GM12878 (cell line): Measurements from ENCODE around the gene ACBD5. TPM values are rescaled to one million over a fixed set of nuclear protein-coding genes. Genes with fewer than 3 reads are reported as not detected.

ENCODE experiments used
- ATAC-seq: fragments of 200-7000 bp; cut with Tn5 transposase; 3 replicates; pipeline ENCODE4 v1.9.1; 2020; ENCODE audit warnings: mild to moderate bottlenecking, moderate library complexity
- BruUV-seq: library from RNA; stranded (reverse); fragments of 400-500 nt; replicated peaks from 2 replicates; lab custom pipeline; 2021; lab: Mats Ljungman, UMichigan
- CTCF ChIA-PET: fragments of 300-600 bp; sonication (Branson Sonifier 250); formaldehyde crosslinking; extraction: SDS; loops from one replicate; lab custom pipeline; 2021; ENCODE audit warnings: inconsistent platforms; lab: Yijun Ruan, JAX
- POLR2A ChIA-PET: fragments of 350-600 bp; formaldehyde crosslinking; extraction: SDS; loops from one replicate; lab custom pipeline; 2021; ENCODE audit warnings: inconsistent platforms; lab: Charles Lee
- RAD21 ChIA-PET: fragments of 300-600 bp; sonication (Branson Sonifier 250); formaldehyde crosslinking; loops from one replicate; lab custom pipeline; 2023; ENCODE audit warnings: antibody characterized with exemption; ENCODE audit not compliant: unreplicated experiment; lab: Charles Lee
- SMC1A ChIA-PET: fragments of 300-600 bp; sonication (Branson Sonifier 250); formaldehyde crosslinking; loops from one replicate; lab custom pipeline; 2023; ENCODE audit not compliant: unreplicated experiment, uncharacterized antibody; lab: Charles Lee
- DNase-seq: peaks from one replicate; pipeline ENCODE4 v3.0.0-alpha.2; 2011; ENCODE audit warnings: low read depth, low spot score
- FAIRE-seq: peaks from 3 replicates; lab custom pipeline; 2011; peaks lifted over from hg19 to GRCh38; lab: Jason Lieb, UNC
- H2AFZ ChIP-seq: 2 replicates; pipeline ENCODE4 v1.6.0; 2011; ENCODE audit warnings: low read depth, low read length, control low read depth; ENCODE audit not compliant: control insufficient read depth
- H3K27ac ChIP-seq: 2 replicates; pipeline ENCODE4 v1.5.1; 2011; ENCODE audit warnings: control low read depth; ENCODE audit not compliant: control insufficient read depth, insufficient read depth
- H3K27me3 ChIP-seq, 2 experiments: replicated peaks in 1 of 2; 2 replicates each; pipeline versions ENCODE4 v1.6.0 to v1.6.1; 2011; ENCODE audit warnings: low read length in 1 of 2; ENCODE audit not compliant: control insufficient read depth in 2 of 2, insufficient read depth in 2 of 2
- H3K36me3 ChIP-seq, 2 experiments: 2 replicates each; pipeline ENCODE4 v1.5.1; 2011; ENCODE audit warnings: low read length in 1 of 2; ENCODE audit not compliant: control insufficient read depth in 2 of 2, insufficient read depth in 2 of 2
- H3K4me1 ChIP-seq: 2 replicates; pipeline ENCODE4 v1.6.1; 2011; ENCODE audit warnings: mild to moderate bottlenecking, low read length, moderate library complexity, mixed read lengths; ENCODE audit not compliant: control insufficient read depth, insufficient read depth
- H3K4me2 ChIP-seq: 2 replicates; pipeline ENCODE4 v1.6.0; 2011; ENCODE audit warnings: control low read depth; ENCODE audit not compliant: control insufficient read depth, insufficient read depth
- H3K4me3 ChIP-seq: fragments of 200-600 bp; sonication (generic); 2 replicates; pipeline ENCODE4 v1.5.1; 2016
- H3K79me2 ChIP-seq: 2 replicates; pipeline ENCODE4 v1.6.0; 2011; ENCODE audit warnings: low read length; ENCODE audit not compliant: control insufficient read depth, insufficient read depth
- H3K9ac ChIP-seq: 2 replicates; pipeline ENCODE4 v1.8.0; 2011; ENCODE audit warnings: low read length, control low read depth, mixed read lengths; ENCODE audit not compliant: control insufficient read depth, insufficient read depth
- H3K9me3 ChIP-seq: replicated peaks from 3 replicates; pipeline ENCODE4 v1.5.1; 2011; ENCODE audit warnings: mild to moderate bottlenecking, low read length; ENCODE audit not compliant: control insufficient read depth, insufficient read depth
- H4K20me1 ChIP-seq: 2 replicates; pipeline ENCODE4 v1.6.0; 2011; ENCODE audit not compliant: control insufficient read depth, insufficient read depth
- BHLHE40 ChIP-seq, 2 experiments: fragments of 450-650 bp in 1 of 2; IDR thresholded peaks; 2 replicates each; pipeline ENCODE4 v1.6.1; 2011 to 2017; ENCODE audit warnings: low read depth in 2 of 2, borderline replicate concordance in 1 of 2, improper control_type of control experiment in 1 of 2, low read length in 1 of 2, mild to moderate bottlenecking in 1 of 2
- EED ChIP-seq: sonication (generic); IDR thresholded peaks from 2 replicates; pipeline ENCODE4 v1.6.1; 2016; ENCODE audit warnings: antibody characterized with exemption, low read depth
- JUNB ChIP-seq: IDR thresholded peaks from 2 replicates; pipeline ENCODE4 v1.6.1; 2016; ENCODE audit warnings: antibody characterized with exemption, mild to moderate bottlenecking
- NFYA ChIP-seq: IDR thresholded peaks from 2 replicates; pipeline ENCODE4 v1.6.1; 2011; ENCODE audit warnings: low read depth, mild to moderate bottlenecking, low read length, improper control_type of control experiment, borderline replicate concordance
- WGBS: methylation state at CpG from one replicate; pipeline ENCODE4 v1.1.6; 2016; ENCODE audit warnings: low lambda C conversion rate; ENCODE audit not compliant: insufficient replicate concordance, insufficient coverage; ENCODE audit errors: missing lambda C conversion rate; 5-methylcytosine and 5-hydroxymethylcytosine counted together
- in situ Hi-C: fragments of 300-500 bp; cut with MboI; formaldehyde crosslinking; loops from 9 replicates; pipeline ENCODE4 v1.14.3; 2018; ENCODE audit warnings: mixed read lengths
- intact Hi-C: fragments of 100-400 bp; cut with micrococcal nuclease; formaldehyde crosslinking; loops from one replicate; pipeline ENCODE4 v1.14.2; 2022; ENCODE audit not compliant: unreplicated experiment
- polyA plus RNA-seq, 11 experiments: library from polyadenylated mRNA; depleted of rRNA in 4 of 11; unstranded in 6 of 11; stranded (reverse) in 5 of 11; fragments of >200 nt; fragmentation: Nextera tagmentation in 4 of 11; fragmentation: Illumina TruSeq in 1 of 11; extraction: Ambion mirVana in 4 of 11; extraction: Trizol in 1 of 11; gene quantifications; 1 replicate in 1 of 11; 2 replicates in 10 of 11; pipeline versions ENCODE4 v1.2.1 to v1.2.3, GENCODE V29; 2011 to 2016; ENCODE audit warnings: inconsistent platforms in 2 of 11, missing spikeins in 2 of 11, low read depth in 1 of 11
- total RNA-seq, 4 experiments: library from RNA; depleted of rRNA in 3 of 4; stranded (reverse); fragments of >200 nt in 3 of 4; fragmentation: Illumina TruSeq in 1 of 4; extraction: Trizol in 1 of 4; gene quantifications; 2 replicates each; pipeline versions ENCODE4 v1.2.1 to v1.2.3, GENCODE V29; 2013 to 2021
- TF ChIP-seq, protein P1 (sequence below): fragments of 450-650 bp; IDR thresholded peaks from 2 replicates; pipeline ENCODE4 v1.6.1; 2017; ENCODE audit warnings: mild to moderate bottlenecking, moderate library complexity

ACBD5 gene
- total and polyA plus RNA-seq, 10 of the 15 experiments (the other 5 are each of a cell fraction or from before 2014, with no cell fraction given) = 2.4 to 22.3 (median 12.4) TPM

DNA sequence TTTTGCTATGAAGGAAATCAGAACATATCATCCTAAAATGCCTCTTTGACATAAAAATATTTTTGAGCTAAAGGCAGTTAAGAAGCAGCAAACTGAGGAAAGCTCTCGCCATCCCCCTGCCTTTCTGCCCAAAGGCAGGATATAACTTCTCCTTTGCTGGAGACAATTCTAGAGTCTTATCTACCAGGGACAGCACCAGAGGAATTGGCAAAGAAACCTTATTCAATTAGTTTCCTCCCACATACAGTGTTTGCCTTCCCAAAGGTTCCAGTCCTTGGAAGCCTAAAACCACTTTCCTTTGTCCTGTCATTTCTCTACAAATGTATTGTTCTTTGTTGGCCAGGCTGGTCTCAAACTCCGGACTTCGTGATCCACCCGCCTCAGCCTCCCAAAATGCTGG, 51.7 kb downstream of the ACBD5 start (continued):
- TF ChIP-seq, protein P1, sequence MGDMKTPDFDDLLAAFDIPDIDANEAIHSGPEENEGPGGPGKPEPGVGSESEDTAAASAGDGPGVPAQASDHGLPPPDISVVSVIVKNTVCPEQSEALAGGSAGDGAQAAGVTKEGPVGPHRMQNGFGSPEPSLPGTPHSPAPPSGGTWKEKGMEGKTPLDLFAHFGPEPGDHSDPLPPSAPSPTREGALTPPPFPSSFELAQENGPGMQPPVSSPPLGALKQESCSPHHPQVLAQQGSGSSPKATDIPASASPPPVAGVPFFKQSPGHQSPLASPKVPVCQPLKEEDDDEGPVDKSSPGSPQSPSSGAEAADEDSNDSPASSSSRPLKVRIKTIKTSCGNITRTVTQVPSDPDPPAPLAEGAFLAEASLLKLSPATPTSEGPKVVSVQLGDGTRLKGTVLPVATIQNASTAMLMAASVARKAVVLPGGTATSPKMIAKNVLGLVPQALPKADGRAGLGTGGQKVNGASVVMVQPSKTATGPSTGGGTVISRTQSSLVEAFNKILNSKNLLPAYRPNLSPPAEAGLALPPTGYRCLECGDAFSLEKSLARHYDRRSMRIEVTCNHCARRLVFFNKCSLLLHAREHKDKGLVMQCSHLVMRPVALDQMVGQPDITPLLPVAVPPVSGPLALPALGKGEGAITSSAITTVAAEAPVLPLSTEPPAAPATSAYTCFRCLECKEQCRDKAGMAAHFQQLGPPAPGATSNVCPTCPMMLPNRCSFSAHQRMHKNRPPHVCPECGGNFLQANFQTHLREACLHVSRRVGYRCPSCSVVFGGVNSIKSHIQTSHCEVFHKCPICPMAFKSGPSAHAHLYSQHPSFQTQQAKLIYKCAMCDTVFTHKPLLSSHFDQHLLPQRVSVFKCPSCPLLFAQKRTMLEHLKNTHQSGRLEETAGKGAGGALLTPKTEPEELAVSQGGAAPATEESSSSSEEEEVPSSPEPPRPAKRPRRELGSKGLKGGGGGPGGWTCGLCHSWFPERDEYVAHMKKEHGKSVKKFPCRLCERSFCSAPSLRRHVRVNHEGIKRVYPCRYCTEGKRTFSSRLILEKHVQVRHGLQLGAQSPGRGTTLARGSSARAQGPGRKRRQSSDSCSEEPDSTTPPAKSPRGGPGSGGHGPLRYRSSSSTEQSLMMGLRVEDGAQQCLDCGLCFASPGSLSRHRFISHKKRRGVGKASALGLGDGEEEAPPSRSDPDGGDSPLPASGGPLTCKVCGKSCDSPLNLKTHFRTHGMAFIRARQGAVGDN = no peak

- RAD21 ChIA-PET = no interaction called here
- Histone ChIP-seq H3K9me3 (no peaks in the 10 kb centered on the region), H3K4me3 (no peak overlapping the region), H3K4me2 (no peak overlapping the region), H3K36me3 (peaks cover 0 to 17% of the 10 kb centered on the region in 2 experiments; a peak in 2 of 4 replicates), H3K9ac (no peak overlapping the region), H3K27me3 (no peaks in the 10 kb centered on the region), H4K20me1 (no peaks in the 10 kb centered on the region), H2AFZ (no peak overlapping the region), H3K79me2 (no peaks in the 10 kb centered on the region), H3K27ac (no peak overlapping the region), H3K4me1 (no peaks in the 10 kb centered on the region)
- SMC1A ChIA-PET = interaction anchor here (0.8 to 1.1 kb wide), 2 partner anchors 14 to 34 kb away, joined by 3 to 4 read pairs; no protein-coding TSS in a partner anchor
- in situ Hi-C loops (no loop called here), intact Hi-C loops (no loop called here)
- POLR2A ChIA-PET = no interaction called here
- FAIRE-seq (no peak), DNase-seq (no peak), ATAC-seq (no peak)
- no TSS peak for BruUV-seq
- WGBS = 100% methylated on average over 1 of the region's 1 CpG
- CTCF ChIA-PET = interaction anchor here (1.0 kb wide), 2 partner anchors 11 to 172 kb away, joined by 3 to 4 read pairs; no protein-coding TSS in a partner anchor
- no peak for TF ChIP-seq BHLHE40 (IDR thresholded peaks at IDR 0.05; ENCODE audit: borderline replicate concordance in 1 of 2, low read depth in 2 of 2, low read length in 1 of 2)
- TF ChIP-seq NFYA = no peak
- no peak for TF ChIP-seq JUNB
- no peak for TF ChIP-seq EED
Observed at GRCh38 chr10:27188259-27188658, 52.3 kb downstream of the ACBD5 start.
